HG02840 (cell line): ENCODE data around the gene ZSCAN12.

ENCODE experiments used
- ATAC-seq: cut with Tn5 transposase; IDR thresholded peaks from one replicate; pipeline ENCODE4 v1.9.1; 2021; ENCODE audit warnings: mild to moderate bottlenecking, moderate library complexity, moderate number of reproducible peaks; ENCODE audit not compliant: unreplicated experiment, low FRiP score

The ZSCAN12 gene

GRCh38 chr6:28333599-28334018 lies 65.9 kb downstream of the ZSCAN12 start:
- no peak for ATAC-seq

GRCh38 chr6:28333047-28333446 lies 66.5 kb downstream of the ZSCAN12 start:
- ATAC-seq, result no peak

DNA sequence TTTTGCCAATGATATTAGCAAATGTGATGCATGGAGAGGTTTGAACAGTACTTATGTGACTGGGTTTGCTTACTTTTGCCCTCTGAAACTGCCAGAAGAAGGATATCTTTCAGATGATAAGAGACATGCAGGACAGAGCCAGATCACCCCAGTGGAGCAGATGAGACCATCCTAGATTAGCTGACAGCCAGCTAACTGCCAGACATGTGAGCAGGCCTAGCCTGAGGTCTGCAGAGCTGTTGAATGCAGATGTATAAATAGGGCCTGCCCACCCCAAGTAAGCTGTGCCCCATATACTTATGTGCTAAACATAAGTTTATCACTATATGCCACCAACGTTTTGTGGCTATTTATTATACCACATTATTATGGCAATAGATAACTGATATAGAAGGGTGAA lies 69.5 kb downstream of the ZSCAN12 start:
- ATAC-seq, result no peak
